ENCODE data around the gene MAP4K3.
"Not testable (repeated sequence)": the region's sequence is repeated elsewhere in the genome, so short reads cannot be mapped to it uniquely, and the experiment has no call there.

The MAP4K3 gene

DNA sequence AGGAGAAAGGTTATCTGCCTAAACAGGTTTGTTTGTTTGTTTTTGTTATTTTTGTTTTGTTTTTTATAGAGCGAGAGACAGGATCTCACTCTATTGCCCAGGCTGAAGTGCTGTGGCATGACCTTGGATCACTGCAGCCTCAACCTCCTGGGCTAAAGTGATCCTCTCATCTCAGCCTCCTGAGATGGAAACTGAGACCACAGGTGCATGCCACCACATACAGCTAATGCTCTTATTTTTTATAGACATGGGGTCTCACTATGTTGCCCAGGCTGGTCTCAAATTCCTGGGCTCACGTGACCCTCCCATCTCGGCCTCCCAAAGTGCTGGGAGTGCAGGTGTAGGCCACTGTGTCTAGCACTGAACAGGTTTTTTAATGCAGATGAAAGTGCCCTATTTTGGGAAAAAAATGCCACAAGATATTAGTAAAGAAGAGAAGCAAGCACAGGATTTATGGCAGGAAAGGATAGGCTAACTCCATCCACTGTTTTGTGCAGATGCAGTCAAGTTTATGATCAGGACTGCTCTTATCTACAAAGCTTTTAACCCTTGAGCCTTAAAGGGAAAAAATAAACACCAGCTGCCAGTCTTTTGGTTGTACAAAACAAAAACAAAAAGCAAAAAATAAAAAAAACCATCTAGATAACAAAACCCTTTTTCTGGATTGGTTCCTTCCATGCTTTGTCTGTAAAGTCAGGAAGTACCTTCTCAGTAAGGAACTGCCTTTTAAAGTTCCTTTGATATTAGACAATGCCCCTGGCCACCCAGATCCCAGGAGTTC is 29.4 kb downstream of the MAP4K3 start:
- DNase-seq: no peak

DNA sequence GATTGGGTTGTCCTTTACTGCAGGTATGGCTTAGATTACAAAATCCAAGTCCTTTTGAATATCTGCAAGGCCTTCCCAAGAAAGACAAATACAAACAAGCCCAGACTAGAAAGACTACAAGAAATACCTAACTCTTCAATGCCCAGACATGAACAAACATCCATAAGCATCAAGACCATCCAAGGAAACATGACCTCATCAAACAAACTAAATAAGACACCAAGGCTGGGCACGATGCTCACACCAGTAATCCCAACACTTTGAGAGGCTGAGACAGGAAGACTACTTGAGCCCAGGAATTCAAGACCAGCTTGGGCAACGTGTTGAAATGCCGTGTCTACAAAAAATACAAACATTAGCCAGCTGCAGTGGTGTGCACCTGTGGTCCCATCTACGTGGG is 31.7 kb downstream of the MAP4K3 start:
- DNase-seq: no peak

DNA sequence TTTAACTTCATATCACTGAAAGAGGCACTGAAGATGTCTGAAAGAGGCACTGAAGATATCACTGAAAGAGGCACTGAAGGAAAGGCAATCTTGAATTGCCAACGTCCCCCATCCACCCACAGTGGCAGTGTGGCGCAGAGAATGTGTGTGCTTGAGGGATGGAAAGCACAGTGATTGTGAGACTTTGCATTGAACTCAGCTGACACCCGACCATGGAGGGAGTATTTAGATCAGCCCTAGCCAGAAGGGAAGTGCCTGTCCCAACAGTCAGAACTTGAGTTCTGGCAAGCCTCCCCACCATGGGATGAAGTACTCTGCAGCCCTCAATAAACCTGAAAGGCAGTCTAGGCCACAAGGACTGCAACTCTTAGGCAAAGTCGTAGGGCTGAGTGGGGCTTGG is 33.8 kb downstream of the MAP4K3 start:
- no peak for DNase-seq

GRCh38 chr2:39401319-39401718 is 35.8 kb downstream of the MAP4K3 start:
- DNase-seq: no peak

GRCh38 chr2:39399570-39399969 is 37.5 kb downstream of the MAP4K3 start:
- no peak for DNase-seq

DNA sequence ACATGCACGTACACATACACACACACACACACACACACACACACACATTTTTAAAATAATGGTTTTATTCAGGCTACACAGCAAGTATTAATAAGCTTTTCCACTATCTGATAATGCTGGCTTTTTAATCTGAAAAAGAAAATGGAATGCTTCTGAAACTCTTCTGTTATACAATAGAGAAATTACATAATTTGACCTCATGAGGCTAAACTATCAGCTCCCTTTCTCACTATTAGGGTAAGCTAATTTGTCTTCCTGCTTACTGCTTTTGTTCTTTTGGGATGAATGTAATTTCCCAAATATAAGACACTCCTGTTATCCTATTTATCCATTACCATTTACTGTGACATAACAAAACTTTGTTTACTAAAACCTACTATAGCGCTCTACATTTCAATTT is 41.8 kb downstream of the MAP4K3 start:
- no peak for DNase-seq

DNA sequence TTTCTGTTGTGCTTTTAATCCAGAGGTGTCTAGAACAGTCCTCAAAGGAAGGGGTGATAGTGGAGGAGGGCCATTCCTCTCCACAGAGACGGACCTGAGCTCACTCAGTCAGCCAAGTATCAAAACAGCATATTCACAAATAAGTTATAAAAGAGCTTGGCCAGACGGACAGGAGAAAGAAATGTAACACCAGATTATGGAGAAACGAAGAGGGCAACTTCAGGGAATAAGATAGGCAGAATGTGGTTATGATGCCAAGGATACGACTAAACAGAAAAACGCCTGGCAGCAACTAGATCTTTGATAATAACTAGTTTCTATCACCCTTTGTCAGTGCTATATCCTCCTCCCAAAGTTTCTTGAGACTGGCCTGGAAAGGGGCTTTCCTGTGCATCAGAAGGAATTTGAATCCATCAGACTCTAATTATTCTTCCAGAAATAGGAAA is 42.5 kb downstream of the MAP4K3 start:
- DNase-seq: no peak

- DNase-seq: no peak
Observed at GRCh38 chr2:39392672-39393071, 44.4 kb downstream of the MAP4K3 start.

DNA sequence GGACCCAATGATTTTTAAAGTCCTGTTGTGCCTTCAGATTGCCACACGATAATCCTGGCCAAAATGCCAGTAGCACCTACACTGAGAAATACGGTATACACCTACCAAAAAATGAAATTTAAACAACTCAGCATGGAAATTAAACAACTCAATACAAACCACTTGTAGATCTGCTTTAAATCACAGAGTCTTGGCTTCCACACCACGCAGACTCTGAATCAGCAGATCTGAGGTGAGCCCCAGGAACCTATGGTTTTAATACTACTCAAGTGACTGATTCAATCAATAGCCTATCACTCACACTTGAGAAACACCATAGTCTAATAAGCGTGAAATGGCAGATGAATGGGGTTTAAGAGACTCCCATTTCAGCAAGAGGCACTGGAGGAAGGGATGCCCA is 46.9 kb downstream of the MAP4K3 start:
- no peak for DNase-seq

DNA sequence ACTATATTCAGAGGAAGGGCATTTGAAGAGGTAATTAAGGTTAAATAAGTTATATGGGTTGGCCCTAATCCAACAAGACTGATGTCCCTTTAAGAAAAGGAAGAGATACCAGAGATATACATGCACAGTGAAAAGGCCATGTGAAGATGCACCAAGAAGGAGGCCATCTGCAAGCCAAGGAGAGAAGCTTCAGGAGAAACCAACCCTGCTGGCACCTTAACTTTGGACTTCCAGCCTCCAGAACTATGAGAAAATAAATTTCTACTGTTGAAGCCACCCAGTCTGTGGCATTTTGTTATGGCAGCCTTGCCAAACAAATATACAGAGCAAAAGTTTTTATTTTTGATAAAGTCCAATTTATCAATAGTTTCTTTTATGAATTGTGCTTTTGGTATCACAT is 51.0 kb downstream of the MAP4K3 start:
- no peak for DNase-seq

- DNase-seq: no peak
Observed at GRCh38 chr2:39385172-39385571, 51.9 kb downstream of the MAP4K3 start.

GRCh38 chr2:39384071-39384470 is 53.0 kb downstream of the MAP4K3 start:
- not testable (repeated sequence) for DNase-seq

GRCh38 chr2:39383146-39383545 is 53.9 kb downstream of the MAP4K3 start:
- no peak for DNase-seq

DNA sequence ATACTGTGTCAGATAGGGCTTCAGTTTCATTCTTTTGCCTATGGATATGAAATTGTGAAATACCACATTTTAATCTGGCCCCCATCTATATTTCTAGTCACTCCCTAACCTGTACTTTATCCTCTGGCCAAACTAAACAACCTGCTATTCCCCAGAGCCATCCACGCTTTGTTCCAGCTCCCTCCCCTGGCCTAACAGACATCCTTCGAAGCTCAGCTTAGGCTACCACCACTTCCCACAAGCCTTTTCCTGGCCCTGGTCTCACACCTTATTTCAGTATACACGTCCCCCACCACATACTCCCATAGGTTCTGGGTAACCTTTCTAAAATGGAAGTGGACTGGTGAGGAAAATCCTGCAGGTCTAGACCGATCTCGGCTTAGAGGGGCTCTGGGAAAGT is 55.4 kb downstream of the MAP4K3 start:
- no peak for DNase-seq

- peak; percentile 24 for DNase-seq
Observed at GRCh38 chr2:39380525-39381150, 56.4 kb downstream of the MAP4K3 start.

DNA sequence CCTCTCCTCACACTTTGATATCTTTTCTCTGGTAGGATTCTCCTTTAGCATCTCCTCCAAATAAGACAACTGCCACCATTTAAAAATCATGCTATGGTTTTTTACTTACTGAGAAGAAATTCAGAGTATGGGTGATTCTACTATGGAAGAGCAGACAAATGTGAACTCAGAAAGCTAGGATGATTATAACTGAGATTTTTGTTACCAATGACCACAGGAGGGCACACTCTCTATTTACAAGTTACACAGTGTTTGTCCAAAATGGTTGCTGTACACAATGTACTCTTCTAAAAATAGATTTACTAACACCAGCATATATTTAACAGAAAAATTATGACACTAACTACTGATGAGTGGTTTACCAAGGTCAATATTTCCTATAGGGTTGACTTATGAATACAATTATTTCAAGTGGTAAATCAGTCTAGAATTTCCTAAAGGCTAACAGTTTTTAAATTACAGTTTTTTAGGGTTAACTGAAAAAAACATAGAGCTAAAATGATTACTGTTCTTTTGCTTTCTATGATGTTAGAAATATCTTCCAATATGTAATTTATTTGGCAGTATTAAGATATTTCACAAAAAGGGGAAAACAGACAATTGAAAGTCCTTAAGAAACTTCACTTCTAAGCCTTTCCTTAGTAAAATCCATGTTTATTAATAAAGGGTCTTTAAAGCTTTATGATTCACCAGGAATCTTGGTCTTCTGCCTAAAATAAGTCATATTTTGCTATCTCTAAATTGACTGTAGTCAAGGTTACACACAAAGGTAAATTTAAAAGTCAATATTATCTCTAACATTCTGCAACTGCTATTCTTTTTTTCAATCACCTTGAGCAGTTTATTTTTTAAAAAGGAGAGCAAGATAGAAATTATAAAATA is 57.2 kb downstream of the MAP4K3 start:
- DNase-seq: peak; percentile 48

- DNase-seq: no peak
Observed at GRCh38 chr2:39378968-39379367, 58.1 kb downstream of the MAP4K3 start.

GRCh38 chr2:39377226-39377939 is 59.7 kb downstream of the MAP4K3 start:
- no peak for DNase-seq

DNA sequence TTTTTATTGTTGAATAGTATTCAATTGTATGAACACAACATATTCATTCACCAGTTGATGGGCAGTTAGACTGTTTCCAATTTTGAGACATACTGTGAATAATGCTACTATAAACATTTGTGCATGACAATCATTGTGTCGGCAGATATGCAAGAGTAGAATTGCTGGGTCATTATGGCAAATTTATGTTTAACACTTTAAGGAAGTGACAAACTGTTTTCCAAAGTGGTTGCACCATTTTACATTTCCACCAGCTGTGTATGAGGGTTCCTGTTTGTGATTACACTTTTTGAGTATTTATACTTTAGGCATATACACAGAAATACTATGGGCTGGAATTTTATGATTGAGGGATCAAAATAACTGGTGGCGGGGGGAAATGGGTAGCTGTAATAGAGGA is 61.2 kb downstream of the MAP4K3 start:
- DNase-seq: no peak

- no peak for DNase-seq
Observed at GRCh38 chr2:39373181-39373802, 63.8 kb downstream of the MAP4K3 start.

DNA sequence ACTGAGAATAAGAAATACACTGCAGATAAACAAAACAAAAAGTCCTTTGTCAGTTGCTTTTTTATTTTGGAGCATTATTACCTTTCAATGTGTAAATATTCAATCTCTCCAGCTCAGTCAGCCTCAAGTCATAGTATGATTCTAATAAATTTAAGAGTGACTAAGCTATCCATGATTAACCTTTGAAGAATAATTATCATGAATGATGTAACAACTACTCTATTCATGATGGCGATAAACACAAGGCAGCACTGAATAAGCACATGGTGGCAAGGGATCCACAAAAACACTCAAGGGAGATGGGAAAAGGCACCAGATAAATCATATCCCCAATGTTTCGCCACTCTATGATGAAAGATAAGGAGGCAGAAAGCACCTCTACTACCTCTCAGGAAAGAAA is 67.0 kb downstream of the MAP4K3 start:
- DNase-seq: no peak

DNA sequence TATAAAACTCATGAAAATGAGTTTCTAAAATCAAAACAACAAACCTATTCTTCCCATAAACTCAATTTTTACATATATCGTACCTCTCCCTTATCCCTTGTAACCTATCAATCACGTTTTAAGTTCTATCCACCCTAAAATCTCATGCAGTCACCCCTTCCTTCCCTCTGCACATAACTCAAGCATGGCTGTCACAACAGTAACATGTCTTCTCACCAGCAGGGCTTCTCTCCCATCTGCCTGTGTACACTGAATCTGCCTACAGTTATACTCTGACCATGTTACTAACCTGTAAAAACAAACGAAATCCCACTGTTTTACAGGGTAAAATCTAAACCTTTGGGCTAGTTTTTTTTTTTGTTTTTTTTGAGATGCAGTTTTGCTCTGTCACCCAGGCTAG is 68.2 kb downstream of the MAP4K3 start:
- DNase-seq: no peak

DNA sequence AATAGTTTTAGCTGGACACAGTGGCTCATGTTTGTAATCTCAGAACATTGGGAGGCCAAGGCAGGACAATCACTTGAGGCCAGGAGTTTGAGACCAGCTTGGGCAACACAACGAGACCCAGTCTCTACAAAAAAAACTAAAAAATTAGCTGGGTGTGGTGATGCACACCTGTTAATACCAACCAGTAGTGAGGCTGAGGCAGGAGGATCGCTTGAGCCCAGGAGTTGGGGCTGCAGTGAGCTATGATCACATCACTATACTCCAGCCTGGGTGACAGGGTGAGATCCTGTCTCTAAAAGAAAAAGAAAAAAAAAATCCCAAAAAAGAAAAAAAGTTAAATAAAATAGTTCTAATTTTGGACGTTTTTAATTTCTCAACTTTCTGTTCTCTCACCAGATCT is 68.7 kb downstream of the MAP4K3 start:
- no peak for DNase-seq

Measured in NCI-H146 (cell line).